SHP77 (cell line): ENCODE measurements around the gene MRPL54.

Experiments used
- DNase-seq, 2 experiments: peaks; one replicate each; lab custom pipeline; 2025; lab: John Stamatoyannopoulos, UW

The MRPL54 gene

GRCh38 chr19:3785451-3785937 lies 23.0 kb downstream of the MRPL54 start:
- DNase-seq: no peak

GRCh38 chr19:3785938-3786824 lies 23.7 kb downstream of the MRPL54 start, which contains the start of gene MATK:
MATK (minus strand) TSS chr19:3786381; CDS start chr19:3785135, 1,246 bp downstream.
- no peak for DNase-seq

GRCh38 chr19:3788996-3789778 lies 26.7 kb downstream of the MRPL54 start:
- no peak for DNase-seq

GRCh38 chr19:3790209-3790734 lies 27.8 kb downstream of the MRPL54 start:
- DNase-seq: no peak

- DNase-seq: no peak
Observed at GRCh38 chr19:3790941-3791340, 28.5 kb downstream of the MRPL54 start.

- DNase-seq: no peak
Observed at GRCh38 chr19:3792114-3792513, 29.6 kb downstream of the MRPL54 start.

- DNase-seq: no peak
Observed at GRCh38 chr19:3793799-3794198, 31.3 kb downstream of the MRPL54 start.

GRCh38 chr19:3796358-3796757 lies 33.9 kb downstream of the MRPL54 start:
- no peak for DNase-seq

GRCh38 chr19:3798137-3798536 lies 35.7 kb downstream of the MRPL54 start:
- no peak for DNase-seq

GRCh38 chr19:3800996-3801395 lies 38.5 kb downstream of the MRPL54 start:
- DNase-seq: no peak

- no peak for DNase-seq
Observed at GRCh38 chr19:3801412-3802096, 39.1 kb downstream of the MRPL54 start.

- DNase-seq: no peak
Observed at GRCh38 chr19:3803114-3803888, 40.8 kb downstream of the MRPL54 start.

- no peak for DNase-seq
Observed at GRCh38 chr19:3803986-3804385, 41.5 kb downstream of the MRPL54 start.

GRCh38 chr19:3804429-3804828 lies 41.9 kb downstream of the MRPL54 start:
- DNase-seq: no peak

GRCh38 chr19:3805859-3806258 lies 43.4 kb downstream of the MRPL54 start:
- DNase-seq: no peak

- DNase-seq: no peak
Observed at GRCh38 chr19:3807131-3807480, 44.6 kb downstream of the MRPL54 start.

- DNase-seq: no peak
Observed at GRCh38 chr19:3807574-3808354, 45.3 kb downstream of the MRPL54 start.

- no peak for DNase-seq
Observed at GRCh38 chr19:3808420-3809143, 46.1 kb downstream of the MRPL54 start.

GRCh38 chr19:3809881-3810707 lies 47.6 kb downstream of the MRPL54 start:
- DNase-seq: no peak
